Middle frontal gyrus (tissue), 1 donor: Measurements from ENCODE around the gene COLGALT1.
A peak's percentile ranks its signal among the peaks of the same experiment; 100 is the strongest.
"Not testable (repeated sequence)": the region's sequence is repeated elsewhere in the genome, so short reads cannot be mapped to it uniquely, and the experiment has no call there.

Experiments used
- DNase-seq: peaks from one replicate; pipeline ENCODE4 v3.0.0-alpha.2; 2015; ENCODE audit warnings: low spot score; ENCODE audit errors: extremely low spot score

The COLGALT1 gene

GRCh38 chr19:17532557-17532956 lies 22.9 kb upstream of the COLGALT1 start:
- DNase-seq: no peak

GRCh38 chr19:17534767-17535166 lies 20.7 kb upstream of the COLGALT1 start:
- no peak for DNase-seq

- no peak for DNase-seq
These were observed 18.5 kb upstream of the COLGALT1 start for GRCh38 chr19:17536955-17537354.

- no peak for DNase-seq
These were observed 16.7 kb upstream of the COLGALT1 start for GRCh38 chr19:17538684-17539237.

- DNase-seq: peak; percentile 54
These were observed 16.0 kb upstream of the COLGALT1 start for GRCh38 chr19:17539238-17540117.

- no peak for DNase-seq
These were observed 15.3 kb upstream of the COLGALT1 start for GRCh38 chr19:17540174-17540573.

- DNase-seq: no peak
These were observed 14.2 kb upstream of the COLGALT1 start for GRCh38 chr19:17541184-17541759.

- DNase-seq: no peak
These were observed 13.4 kb upstream of the COLGALT1 start for GRCh38 chr19:17542042-17542441.

- no peak for DNase-seq
These were observed 12.5 kb upstream of the COLGALT1 start for GRCh38 chr19:17542793-17543582.

GRCh38 chr19:17543986-17544385 lies 11.5 kb upstream of the COLGALT1 start:
- no peak for DNase-seq

GRCh38 chr19:17544418-17544817 lies 11.0 kb upstream of the COLGALT1 start:
- DNase-seq: no peak

GRCh38 chr19:17548145-17548544 lies 7.3 kb upstream of the COLGALT1 start:
- DNase-seq: no peak

GRCh38 chr19:17549085-17549740 lies 6.2 kb upstream of the COLGALT1 start:
- DNase-seq: no peak

GRCh38 chr19:17550076-17550667 lies 5.3 kb upstream of the COLGALT1 start:
- DNase-seq: no peak

GRCh38 chr19:17552735-17553134 lies 2.7 kb upstream of the COLGALT1 start:
- not testable (repeated sequence) for DNase-seq

- DNase-seq: peak; percentile 9
These were observed 2.2 kb upstream of the COLGALT1 start for GRCh38 chr19:17553256-17553655.

GRCh38 chr19:17554968-17555479 lies 425 bp upstream of the COLGALT1 start:
- no peak for DNase-seq

GRCh38 chr19:17555929-17556813 lies 722 bp downstream of the COLGALT1 start:
- peak; percentile 2 for DNase-seq

- DNase-seq: no peak
These were observed 1.5 kb downstream of the COLGALT1 start for GRCh38 chr19:17556995-17557394.

- DNase-seq: no peak
These were observed 2.0 kb downstream of the COLGALT1 start for GRCh38 chr19:17557466-17557865.
